HUDEP-2 (cell line): ENCODE results near the gene CNTN4.
A peak's percentile ranks its signal among the peaks of the same experiment; 100 is the strongest.
"Not testable (repeated sequence)": the region's sequence is repeated elsewhere in the genome, so short reads cannot be mapped to it uniquely, and the experiment has no call there.

ENCODE experiments used
- DNase-seq, 76 experiments: peaks; one replicate each; lab custom pipeline; 2025; ENCODE audit not compliant: unreplicated experiment in 76 of 76; lab: John Stamatoyannopoulos, UW

Gene CNTN4

DNA sequence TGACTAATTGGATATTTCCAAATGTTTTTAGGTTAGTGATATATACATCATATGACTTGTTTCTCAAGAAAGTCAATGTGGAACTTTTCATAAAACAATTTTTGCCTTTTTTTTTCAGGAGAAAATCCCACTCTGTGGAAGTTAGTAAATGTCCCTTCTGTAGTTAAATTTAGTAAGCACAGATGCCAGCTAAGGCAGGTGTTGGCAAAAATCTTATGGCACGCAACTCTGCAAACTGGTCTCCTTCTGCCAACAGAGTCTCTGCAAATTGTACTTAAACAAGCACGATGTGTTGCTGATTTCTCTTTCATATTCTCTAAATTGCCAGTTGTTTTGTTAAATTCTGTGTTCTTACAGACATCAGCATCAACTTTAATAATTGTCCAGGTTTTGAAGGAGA lies 777.7 kb downstream of the CNTN4 start:
- no peak for DNase-seq

DNA sequence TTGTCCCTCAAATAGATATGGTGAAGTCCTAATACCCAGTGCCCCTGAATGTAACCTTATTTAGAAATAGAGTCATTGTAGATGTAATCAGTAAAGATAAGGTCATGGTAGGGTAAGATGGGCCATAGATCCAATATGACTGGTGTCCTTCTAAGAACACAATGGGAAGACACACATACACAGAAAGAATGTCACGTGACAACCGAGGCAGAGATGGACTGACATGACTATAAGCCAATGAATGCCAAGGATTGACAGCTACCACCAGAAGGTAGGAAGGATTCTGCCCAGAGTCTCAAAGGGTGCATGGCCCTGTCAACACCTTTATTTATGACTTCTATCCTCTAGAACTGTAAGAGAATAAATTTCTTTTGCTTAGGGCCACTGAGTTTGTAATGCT lies 780.4 kb downstream of the CNTN4 start:
- DNase-seq: no peak

DNA sequence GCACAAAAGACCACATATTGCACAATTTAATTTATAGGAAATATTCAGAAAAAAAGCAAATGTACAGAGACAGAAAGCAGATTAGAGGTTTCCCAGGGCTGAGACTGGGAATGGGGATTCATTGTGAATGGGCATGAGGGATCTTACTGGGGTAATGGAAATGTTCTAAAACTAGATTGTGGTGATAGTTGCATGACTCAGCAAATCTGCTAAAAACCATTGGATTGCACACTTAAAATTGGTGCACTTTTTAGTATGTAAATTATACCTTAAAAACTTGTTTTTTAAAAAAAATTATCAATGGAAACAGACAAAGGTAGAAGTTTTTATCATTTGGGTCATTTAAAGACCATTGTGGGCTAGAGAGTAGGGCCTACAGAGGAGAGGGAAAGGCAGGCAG lies 780.9 kb downstream of the CNTN4 start:
- DNase-seq: no peak

DNA sequence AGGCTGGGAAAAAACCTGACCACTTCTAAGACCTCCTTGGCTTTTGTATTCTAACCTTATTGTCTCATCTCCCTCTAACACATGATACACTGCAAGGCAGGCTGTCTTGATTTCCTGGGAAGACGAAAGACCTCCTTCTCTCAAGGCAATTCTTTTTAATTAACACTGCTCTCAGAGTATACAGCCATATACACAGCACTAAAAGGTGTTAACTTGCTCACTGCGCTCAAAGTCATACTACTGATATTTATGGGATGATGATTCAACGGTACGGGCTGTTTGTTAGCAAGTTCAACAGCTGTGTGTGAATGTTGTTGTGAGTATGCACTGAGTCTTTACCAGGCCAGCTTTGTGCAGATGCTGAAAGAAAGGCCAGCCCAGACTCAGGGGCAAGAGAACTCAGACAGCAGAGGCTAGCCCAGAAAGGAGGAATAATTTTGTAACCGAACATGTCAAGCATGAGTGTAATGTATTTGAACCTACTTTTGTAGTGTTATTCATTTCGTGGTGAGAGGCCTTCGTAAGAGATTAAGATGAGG lies 781.6 kb downstream of the CNTN4 start:
- no peak for DNase-seq

DNA sequence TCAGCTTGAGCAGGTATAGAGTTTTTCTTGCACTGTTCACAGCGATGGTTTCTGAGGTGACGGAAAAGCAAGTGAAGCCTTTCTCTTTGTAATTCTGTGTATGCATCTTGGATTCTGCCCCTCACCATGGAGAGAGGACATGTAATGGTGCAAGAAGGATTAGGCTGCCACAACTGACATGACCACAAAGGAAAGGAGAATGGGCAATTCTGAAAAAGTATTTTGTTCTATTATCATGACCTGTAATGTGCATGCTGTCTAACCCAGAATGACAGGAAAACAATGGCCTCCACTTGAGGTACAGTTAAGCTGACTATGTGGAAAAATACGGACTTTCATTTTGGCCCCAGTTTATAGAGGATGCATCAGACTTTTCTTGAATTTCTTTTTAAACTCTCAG lies 784.6 kb downstream of the CNTN4 start:
- DNase-seq: no peak

DNA sequence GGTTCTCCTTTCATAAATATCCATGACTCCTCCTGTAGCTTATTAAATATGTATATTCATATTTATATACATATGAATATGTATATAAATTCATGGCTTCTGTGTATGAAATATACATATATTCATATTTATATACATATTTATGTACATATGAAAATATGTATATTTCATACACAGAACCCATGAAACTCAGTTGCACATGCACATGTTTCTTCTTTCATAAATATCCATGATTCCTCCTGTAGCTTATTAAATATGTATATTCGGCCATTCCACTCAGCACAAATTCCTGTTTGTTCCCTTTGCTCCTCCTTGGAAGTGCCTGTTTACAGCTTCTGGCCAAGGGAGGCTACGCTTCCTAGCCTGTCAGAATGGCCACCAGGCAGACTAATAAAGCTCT lies 789.9 kb downstream of the CNTN4 start:
- DNase-seq: no peak

DNA sequence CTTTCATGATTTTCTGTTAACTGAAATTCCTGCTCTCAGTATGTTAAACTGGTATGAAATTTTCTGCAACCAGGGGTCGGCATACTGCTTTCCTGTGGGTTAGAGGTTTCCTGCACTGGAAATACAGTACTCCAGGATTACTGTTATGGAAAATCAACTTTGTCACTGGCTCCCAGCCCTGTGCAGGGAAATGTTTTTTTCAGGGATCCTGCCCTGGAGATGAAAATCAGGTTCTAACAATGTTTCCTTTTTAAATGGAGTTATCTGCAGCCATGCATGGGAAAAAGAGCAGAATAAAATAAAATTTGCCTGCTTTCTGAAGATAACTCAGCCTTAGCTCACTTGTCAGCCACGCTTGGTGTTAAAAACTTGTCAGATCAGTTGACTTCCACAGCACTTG lies 791.1 kb downstream of the CNTN4 start:
- DNase-seq: no peak

DNA sequence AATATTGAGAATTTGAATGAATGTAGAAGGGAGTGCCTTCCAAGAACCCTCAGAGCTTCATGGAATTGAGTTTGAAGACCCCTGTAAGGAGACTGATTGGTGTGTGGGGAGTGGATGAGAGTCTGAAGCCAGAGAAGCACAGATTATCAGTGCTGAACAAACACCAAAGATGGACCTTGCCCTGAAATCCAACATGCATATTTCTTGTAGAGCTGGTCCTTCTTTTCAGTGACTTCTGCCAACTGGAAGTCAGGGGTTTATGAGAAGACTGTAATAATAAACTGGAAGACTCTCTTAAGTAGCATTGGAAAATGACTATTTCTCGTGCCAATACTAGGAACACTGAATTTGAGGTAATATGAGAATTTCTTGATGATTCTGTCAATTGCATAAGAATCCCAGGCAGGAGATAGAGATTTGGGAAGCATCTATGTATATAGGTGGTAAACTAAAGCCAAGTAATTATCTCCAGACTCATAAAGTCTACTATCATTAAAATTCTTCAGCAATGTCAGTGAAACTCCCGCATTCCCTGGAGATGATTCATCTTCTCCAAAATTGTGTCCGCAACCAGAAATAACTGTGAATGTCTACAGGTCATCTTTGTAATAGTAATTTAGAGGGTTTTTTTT lies 797.8 kb downstream of the CNTN4 start:
- DNase-seq: no peak

DNA sequence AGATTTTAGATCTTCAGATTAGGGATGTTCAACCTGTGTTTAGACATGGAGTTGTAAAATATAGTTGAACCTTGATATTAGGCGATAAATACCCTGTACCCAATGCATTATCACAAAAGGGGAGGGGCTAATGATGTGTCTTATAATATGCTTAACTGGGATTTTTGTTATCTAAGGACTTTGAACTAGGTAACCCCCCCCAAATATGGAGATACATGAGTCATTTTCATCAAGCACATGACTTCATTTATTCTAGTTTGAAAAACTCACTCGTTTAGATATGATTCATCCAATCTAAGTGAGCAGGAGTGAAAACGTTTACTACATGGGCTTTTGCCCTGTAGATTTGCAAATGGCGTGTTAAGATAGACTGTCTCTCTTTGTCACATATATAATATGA lies 799.2 kb downstream of the CNTN4 start:
- DNase-seq: no peak

DNA sequence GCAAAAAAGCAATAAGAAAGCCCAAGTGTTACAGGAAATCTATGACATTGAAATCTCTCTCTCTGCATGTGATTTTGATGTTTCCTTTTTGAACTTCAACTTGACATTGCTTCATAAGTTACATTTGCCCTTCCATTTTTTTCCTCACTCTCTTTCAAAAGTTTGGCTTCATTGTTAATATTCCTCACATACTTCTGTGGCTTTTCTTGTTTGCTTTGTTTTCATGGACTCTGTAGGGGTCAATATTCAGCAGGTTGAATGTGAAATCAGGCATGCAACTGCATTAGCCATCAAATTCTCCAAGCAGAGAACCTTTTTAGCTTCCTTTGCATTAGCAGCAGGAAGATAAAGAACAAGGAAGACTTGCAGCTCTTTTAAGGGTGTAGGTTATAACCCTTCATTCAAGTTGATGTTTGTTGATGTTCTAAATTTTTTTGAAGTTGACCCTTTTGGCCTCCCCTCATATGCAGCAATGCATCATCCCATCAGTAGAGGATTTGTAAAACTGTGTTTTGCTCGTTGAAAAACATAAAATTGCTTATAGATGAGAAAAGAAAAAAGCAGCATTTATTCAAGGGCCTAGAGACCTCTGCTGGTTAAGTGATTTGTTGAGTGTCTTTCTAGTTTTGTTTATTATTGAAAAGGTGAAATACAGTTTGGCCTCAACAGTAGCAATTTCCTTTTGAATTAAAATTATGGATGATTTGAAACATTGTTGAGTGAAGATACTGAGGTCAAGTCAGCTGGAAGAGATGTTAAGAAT lies 800.1 kb downstream of the CNTN4 start:
- DNase-seq: no peak

DNA sequence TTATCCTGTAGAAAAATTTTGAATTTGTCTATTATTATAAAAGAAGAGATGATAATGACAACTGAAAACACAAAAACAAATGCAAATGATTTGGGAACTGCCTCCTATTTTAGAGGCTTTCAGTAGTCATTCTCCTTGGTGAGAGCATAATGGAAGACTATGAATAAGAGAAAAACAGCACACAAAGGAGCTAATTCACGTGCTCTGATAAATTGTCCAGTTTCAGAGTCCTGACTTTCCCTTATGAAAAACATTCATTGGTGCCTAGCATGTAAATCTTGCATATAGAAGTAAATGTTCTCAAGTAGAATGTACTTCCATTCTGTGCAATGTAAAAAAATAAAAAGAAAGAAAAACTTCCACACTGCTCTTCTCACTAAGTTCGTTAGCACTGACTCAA lies 805.4 kb downstream of the CNTN4 start:
- DNase-seq: no peak

DNA sequence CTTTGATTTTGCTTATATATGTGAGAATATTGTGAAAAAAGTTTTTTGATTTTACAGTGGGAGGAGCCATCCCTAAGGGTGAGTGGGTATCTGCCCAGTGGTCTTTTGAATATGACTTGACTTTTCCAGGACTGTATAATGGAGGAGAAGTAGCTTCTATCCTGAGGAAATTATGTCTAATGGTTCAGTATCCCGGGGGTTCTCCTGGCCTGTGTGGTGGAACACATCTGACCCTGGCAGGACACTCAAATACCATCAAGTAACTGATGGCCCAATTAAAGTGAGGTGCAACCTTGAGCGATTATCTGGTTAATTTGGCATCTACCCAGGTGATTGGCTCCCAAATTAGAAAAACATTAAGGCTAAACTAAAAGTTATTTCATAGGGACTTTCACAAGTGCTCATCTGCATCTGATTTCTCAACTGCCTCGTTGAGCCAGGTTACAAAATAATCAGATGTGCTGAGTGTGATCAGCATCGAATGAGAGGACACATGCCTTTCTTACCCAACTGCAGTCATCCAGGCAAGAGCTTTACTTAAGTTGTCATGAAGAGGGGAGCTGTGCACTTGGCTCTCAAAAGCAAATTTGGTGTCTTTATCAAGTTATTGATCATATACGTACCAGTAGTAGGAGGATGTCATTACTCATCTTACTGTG lies 810.2 kb downstream of the CNTN4 start:
- DNase-seq: no peak

DNA sequence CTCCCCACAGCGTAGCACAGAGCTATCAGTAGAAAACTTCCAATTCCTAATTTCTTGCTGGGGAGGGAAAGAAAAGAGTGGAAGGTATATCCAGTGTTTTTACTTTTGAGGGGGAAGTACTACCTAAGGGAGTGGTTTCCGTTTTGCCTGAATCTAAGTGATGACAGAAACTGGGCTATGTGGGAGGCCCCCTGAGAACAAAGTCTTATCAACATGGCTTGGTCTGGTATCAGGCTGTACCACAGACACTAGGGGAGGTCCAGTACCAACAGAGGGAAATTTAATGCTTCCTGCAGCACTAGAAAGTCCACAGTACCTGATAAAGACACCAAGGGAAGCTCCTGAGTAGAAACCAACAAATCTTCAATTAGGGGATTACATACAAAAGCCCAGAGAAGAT lies 812.3 kb downstream of the CNTN4 start:
- DNase-seq: no peak

DNA sequence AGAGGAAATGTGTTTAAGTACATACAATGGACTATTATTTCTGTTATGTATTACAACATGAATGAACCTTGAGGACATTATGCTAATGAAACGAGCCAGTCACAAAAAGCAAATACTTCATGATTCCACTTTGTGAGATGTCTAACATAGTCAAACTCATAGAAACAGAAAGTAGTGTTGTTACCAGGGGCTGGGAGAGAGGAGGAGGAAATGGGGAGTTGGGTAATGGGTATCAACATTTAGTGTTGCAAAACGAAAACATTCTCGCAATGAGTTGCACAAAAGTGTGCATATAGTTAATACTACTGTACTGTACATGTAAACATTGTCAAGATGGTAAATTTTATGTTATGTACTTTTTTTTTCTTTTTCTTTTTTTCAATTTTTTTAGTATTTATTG lies 817.2 kb downstream of the CNTN4 start:
- DNase-seq: no peak

DNA sequence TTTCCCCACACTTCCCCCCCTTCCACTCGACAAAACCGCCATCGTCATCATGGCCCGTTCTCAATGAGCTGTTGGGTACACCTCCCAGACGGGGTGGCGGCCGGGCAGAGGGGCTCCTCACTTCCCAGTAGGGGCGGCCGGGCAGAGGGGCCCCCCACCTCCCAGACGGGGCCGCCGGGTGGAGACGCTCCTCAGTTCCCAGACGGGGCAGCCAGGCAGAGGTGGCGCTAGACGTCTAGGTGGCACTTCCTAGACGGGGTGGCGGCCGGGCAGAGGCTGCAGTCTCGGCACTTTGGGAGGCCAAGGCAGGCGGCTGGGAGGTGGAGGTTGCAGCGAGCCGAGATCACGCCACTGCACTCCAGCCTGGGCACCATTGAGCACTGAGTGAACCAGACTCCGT lies 818.0 kb downstream of the CNTN4 start:
- not testable (repeated sequence) for DNase-seq

DNA sequence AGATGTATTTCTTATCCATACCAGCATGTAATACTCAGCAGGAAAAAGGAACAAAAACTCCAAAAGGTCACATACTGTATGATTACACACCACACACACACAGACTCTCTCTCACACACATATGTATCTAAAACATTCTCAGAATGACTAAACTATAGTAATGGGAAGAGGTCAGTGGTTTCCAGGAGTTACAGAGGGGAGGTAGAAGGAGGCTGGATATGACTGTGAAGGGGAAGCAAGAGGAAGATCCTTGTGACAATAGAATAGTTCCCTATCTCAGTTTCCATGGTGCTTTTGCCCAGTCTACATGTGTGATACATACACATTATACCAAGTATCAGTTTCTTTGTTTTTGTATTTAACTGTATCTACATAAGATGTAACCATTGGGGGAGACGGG lies 821.4 kb downstream of the CNTN4 start:
- DNase-seq: no peak

DNA sequence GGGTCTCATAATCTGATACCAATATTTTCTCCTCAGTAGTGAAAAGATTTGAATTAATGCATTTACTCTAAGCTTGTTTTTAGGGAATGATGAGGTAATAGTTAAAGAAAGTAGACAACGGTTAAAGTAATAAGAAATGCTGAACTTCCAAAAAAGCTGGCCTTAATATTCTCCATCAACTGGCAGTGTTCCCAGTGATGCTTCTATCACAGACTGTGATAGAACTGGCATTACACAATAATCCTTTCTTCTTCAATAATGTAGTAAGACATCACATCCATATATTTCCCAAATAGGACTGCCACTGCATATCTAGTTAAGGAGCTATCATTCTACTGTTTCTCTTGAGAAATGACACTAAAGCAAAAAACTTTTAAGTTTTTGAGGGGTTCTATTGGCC lies 822.8 kb downstream of the CNTN4 start:
- DNase-seq: no peak

DNA sequence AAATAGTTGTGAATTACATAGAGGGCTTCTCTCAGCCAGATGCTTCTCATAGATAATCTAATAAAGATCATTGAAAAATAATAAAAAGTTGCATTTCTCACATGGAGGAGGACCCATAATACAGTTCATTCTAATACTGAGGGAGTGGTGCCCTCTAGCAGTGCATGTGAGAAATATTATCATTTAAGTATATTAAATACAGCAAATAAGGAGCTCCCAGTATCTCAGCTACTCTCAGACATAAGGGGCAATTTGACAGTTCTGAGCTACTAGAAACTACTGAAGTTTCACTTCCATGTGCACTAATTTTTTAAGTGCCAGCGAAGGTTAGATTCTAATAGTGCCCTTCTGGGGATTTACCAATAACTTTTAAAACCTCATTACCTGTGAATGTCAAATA lies 823.2 kb downstream of the CNTN4 start:
- DNase-seq: peak in 2 of 76 experiments; percentile 1 to 7

DNA sequence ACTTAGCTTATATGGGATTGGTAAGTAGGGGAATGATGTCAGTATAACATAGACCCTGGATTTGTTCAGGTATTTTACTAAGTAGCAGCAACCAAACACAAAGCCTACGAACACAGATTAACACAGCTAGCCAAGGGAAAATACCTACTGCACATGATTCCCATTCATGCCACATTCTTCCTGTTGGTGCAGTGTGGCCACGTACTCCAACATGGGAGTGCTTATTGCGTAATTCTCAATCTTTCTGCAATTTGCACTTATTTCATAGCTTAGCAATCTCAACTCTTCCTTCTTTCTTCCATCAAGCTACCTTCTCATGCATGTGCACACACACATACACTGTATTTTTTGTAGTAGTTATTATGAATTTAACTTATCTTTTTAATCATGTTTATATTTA lies 824.7 kb downstream of the CNTN4 start:
- no peak for DNase-seq

DNA sequence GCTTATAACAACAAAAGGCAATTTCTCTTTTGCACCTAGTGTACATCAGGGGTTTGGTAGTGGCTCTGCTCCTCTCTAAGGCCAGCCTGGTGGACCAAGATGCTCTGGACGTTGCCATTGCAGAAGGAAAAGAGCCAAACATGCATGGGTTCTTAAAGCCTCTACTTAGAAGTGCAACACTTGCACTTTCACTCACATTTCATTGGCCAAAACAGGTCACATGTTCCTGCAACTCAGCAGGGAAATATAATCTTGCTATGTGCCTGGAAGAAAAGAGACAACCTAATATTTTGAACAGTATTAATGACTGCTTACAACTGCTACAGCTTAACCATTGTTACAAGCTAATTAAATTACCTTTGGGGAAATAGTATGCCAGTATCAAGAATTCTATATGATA lies 828.6 kb downstream of the CNTN4 start:
- no peak for DNase-seq

DNA sequence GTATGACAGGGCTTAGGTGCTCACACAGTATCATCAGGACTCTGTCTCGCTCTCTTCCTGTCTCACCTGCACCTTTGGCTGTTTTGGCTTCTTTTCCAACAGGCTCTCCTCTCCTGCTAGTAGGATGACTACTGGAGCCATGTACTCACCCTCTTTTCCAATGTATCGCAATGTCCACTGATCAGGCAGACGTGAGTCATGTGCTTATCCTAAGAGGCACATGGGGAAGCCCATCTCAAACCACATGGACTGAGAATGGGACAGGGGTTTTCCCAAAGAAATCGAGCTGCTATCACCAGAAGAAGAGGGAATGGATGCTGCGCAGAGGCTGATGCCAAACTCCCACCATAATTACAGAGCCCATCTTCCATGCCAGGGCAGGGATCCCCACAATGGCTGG lies 830.9 kb downstream of the CNTN4 start:
- DNase-seq: no peak

DNA sequence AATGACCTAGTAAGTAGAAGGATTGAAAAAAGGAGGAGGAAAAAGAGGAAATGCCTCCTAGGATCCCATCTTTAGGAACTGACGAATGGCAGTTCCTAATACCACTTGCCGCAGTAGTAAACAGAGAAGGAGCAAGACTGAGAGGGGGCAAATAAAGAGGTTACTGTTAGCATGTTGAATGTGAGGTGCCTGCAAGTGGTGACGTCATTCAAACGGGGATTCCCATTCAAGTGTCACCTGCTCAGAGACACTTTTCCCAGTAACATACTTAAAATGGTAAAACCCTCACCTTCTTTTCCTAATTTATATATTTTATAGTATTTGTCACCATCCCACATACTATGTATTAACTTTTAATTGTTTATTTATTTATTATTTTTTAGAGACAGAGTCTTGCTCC lies 832.6 kb downstream of the CNTN4 start:
- DNase-seq: no peak
